Measurements from ENCODE around the gene ZMYND8.

The ZMYND8 gene

DNA sequence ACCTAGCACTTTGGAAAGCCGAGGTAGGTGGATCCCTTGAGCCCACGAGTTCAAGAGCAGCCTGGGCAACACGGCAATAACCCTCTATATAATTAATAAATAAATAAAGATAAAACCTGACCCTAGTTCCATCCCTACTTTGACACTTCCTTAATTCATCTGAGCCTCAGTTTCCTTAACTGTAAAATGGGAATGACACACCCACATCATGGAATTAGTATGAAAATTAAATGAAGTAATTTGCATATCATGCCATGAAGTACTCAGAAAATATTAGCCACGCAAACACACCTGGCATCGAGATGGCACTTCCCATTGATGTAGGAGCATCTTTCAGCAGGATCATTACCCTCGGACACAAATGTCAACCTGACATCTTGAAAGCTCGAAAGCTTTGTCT, 19.1 kb downstream of the ZMYND8 start:
- H3K36me3 Mint-ChIP-seq (ENCODE audit: low read depth) = peaks cover 29% of the 10 kb centered on the region
- no peak overlapping the region for H3K27ac Mint-ChIP-seq

DNA sequence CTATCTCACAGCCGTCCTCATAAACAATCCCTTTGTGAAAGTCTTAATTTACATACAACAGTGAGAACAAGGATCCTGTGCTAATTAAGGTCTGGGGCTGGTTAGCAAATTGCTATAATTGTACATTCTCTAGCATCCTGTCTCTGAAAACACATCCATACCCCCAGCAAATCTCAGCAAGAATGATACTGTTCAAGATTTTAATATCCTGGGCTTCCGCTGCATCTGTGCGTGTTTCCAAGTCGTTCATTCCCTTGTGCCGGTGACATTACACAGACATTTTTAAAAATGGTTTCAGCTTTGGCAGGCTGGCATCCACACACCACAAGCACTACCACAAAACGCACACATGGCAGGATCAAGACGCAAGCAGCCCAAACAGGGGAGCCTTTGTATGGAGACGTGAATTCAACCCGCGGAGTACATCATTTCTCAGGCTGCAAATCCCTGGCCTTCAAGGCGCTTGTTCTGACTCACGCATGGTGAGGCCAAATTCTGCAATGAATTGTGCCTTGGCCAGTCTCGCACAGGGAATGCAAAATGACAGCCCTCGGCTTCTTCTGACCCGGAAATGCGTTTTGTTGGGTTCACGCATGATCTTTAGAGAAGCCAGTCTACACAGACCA, 20.3 kb downstream of the ZMYND8 start:
- peaks cover 22% of the 10 kb centered on the region for H3K4me1 Mint-ChIP-seq (ENCODE audit: low read depth)

More for the DNA sequence above, 19.1 kb downstream of the ZMYND8 start:
- no peaks in the 10 kb centered on the region for H3K9me3 Mint-ChIP-seq
- no peak overlapping the region for H3K4me3 Mint-ChIP-seq
- peaks cover 14% of the 10 kb centered on the region for H3K4me1 Mint-ChIP-seq (ENCODE audit: low read depth)
- no peak for DNase-seq (ENCODE audit: low spot score)
- H3K27me3 Mint-ChIP-seq (ENCODE audit: low read depth) = no peaks in the 10 kb centered on the region

GRCh38 chr20:47335251-47336128, 21.0 kb downstream of the ZMYND8 start:
- H3K4me1 Mint-ChIP-seq (ENCODE audit: low read depth) = peaks cover 24% of the 10 kb centered on the region
- no peak overlapping the region for H3K27ac Mint-ChIP-seq
- DNase-seq (ENCODE audit: low spot score) = no peak
- H3K36me3 Mint-ChIP-seq (ENCODE audit: low read depth) = peaks cover 39% of the 10 kb centered on the region
- no peaks in the 10 kb centered on the region for H3K9me3 Mint-ChIP-seq
- H3K4me3 Mint-ChIP-seq = no peak overlapping the region
- no peaks in the 10 kb centered on the region for H3K27me3 Mint-ChIP-seq (ENCODE audit: low read depth)

More for the DNA sequence above, 20.3 kb downstream of the ZMYND8 start:
- Mint-ChIP-seq H3K27me3 (ENCODE audit: low read depth) (no peaks in the 10 kb centered on the region), H3K9me3 (no peaks in the 10 kb centered on the region), H3K27ac (no peak overlapping the region), H3K4me3 (no peak overlapping the region), H3K36me3 (ENCODE audit: low read depth) (peaks cover 38% of the 10 kb centered on the region)
- DNase-seq (ENCODE audit: low spot score) = no peak

- peaks cover 44% of the 10 kb centered on the region for H3K36me3 Mint-ChIP-seq (ENCODE audit: low read depth)
- H3K4me1 Mint-ChIP-seq (ENCODE audit: low read depth) = peaks cover 24% of the 10 kb centered on the region
- no peaks in the 10 kb centered on the region for H3K27me3 Mint-ChIP-seq (ENCODE audit: low read depth)
- no peak for DNase-seq (ENCODE audit: low spot score)
- H3K9me3 Mint-ChIP-seq = no peaks in the 10 kb centered on the region
- H3K4me3 Mint-ChIP-seq = peak overlapping the region; percentile 0
- no peak overlapping the region for H3K27ac Mint-ChIP-seq
These were observed 22.4 kb downstream of the ZMYND8 start for GRCh38 chr20:47334022-47334551.

GRCh38 chr20:47332381-47333206, 23.9 kb downstream of the ZMYND8 start:
- peaks cover 26% of the 10 kb centered on the region for H3K4me1 Mint-ChIP-seq (ENCODE audit: low read depth)
- H3K9me3 Mint-ChIP-seq = no peaks in the 10 kb centered on the region
- H3K4me3 Mint-ChIP-seq = no peak overlapping the region
- H3K36me3 Mint-ChIP-seq (ENCODE audit: low read depth) = peaks cover 42% of the 10 kb centered on the region
- no peak for DNase-seq (ENCODE audit: low spot score)
- peak overlapping the region; percentile 47 for H3K27ac Mint-ChIP-seq
- no peaks in the 10 kb centered on the region for H3K27me3 Mint-ChIP-seq (ENCODE audit: low read depth)

DNA sequence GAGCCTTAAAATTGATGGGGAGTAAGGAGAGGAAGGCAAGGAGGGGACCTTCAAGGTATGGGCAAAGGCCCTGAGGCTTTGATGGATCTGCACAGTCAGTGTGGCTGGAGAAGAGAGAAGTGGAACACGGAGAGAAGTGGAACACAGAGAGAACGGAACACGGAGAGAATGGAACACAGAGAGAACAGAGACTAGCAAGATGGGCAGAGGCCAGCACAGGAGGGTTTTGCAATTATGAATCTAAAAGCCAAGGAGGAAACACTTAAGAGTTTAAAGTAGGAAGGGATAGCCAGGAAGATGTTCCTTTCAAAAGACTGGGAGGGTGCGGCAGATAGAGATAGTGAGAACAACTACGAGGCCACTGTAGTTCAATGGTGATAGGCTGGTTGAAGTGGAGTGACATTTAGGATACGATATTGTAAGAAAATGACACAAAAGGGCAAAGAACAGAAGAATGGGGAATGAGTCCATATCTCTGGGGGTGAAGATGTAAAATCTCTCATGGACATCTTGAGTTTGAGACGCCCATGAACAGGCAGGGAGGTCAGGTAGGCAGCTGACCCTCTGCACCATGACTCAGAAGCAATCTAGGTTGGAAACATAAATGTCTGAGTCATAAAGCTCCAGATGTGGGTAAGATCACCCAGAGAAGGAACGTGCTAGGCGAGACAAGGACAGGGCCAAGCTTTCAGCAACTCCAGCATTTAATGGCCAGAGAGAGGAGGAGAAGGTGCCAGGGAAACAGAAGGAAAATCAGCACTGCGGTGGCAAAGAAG, 25.4 kb downstream of the ZMYND8 start:
- H3K4me3 Mint-ChIP-seq = no peak overlapping the region
- H3K36me3 Mint-ChIP-seq (ENCODE audit: low read depth) = peaks cover 40% of the 10 kb centered on the region
- peak; percentile 18 for DNase-seq (ENCODE audit: low spot score)
- H3K27me3 Mint-ChIP-seq (ENCODE audit: low read depth) = no peaks in the 10 kb centered on the region
- peaks cover 26% of the 10 kb centered on the region for H3K4me1 Mint-ChIP-seq (ENCODE audit: low read depth)
- no peaks in the 10 kb centered on the region for H3K9me3 Mint-ChIP-seq
- H3K27ac Mint-ChIP-seq = peak overlapping the region; percentile 60

DNA sequence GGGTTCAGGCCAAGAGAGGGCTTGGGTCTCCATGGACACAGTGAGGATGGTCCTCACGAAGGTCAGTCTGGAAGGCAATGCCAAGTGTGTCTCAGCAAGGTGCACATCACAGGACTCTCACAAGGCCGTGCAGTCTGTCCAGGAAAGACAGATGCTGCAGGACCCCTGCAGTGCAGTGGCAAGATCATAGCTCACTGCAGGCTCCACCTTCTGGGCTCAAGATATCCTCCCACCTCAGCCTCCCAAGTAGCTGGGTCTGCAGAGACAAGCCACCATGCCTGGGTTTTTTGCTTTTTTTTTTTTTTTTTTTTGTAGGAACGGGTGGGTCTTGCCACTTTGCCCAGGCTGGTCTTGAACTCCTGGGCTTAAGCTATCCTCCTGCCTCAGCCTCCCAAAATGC, 26.4 kb downstream of the ZMYND8 start:
- DNase-seq (ENCODE audit: low spot score) = no peak
- Mint-ChIP-seq H3K9me3 (no peaks in the 10 kb centered on the region), H3K36me3 (ENCODE audit: low read depth) (peaks cover 42% of the 10 kb centered on the region), H3K4me1 (ENCODE audit: low read depth) (peaks cover 26% of the 10 kb centered on the region), H3K27me3 (ENCODE audit: low read depth) (no peaks in the 10 kb centered on the region), H3K27ac (no peak overlapping the region), H3K4me3 (no peak overlapping the region)

DNA sequence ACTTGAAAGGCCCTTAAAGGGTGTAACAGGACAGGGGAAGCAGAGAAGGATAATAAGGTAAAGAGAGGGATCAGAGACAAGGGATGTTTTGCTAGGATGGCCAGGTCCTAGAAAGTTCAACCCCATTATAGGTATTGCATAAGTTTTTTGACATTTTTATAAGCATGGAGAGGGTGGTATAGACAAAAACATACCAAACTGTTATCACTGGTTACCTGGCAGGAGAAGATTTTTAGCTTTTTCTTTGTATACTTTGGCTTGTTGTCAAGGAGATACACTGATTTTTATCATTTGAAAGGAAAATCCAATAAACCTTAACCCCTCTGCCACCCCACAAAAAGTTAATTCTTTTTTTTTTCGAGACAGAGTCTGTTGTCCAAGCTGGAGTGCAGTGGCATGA, 28.4 kb downstream of the ZMYND8 start:
- Mint-ChIP-seq H3K9me3 (no peaks in the 10 kb centered on the region), H3K27me3 (ENCODE audit: low read depth) (no peaks in the 10 kb centered on the region), H3K4me3 (no peak overlapping the region), H3K4me1 (ENCODE audit: low read depth) (peaks cover 21% of the 10 kb centered on the region), H3K27ac (no peak overlapping the region), H3K36me3 (ENCODE audit: low read depth) (peaks cover 40% of the 10 kb centered on the region)
- no peak for DNase-seq (ENCODE audit: low spot score)

DNA sequence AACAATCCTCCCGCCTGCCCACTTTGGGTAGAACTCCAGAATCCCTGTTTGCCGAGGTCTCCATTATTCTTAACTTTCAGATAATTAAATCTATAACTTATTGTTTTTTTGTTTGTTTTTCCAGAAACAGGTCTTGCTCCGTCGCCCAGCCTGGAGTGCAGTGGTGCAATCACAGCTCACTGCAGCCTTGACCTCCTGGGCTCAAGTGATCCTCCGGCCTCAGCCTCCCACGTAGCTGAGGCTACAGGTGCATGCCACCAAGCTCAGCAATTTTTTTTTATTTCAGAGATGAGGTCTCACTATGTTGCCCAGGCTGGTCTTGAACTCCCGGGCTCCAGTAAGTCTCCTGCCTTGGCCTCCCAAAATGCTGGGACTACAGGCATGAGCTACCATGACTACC, 28.8 kb downstream of the ZMYND8 start:
- Mint-ChIP-seq H3K27ac (no peak overlapping the region), H3K4me1 (ENCODE audit: low read depth) (peaks cover 17% of the 10 kb centered on the region), H3K4me3 (no peak overlapping the region), H3K9me3 (no peaks in the 10 kb centered on the region), H3K27me3 (ENCODE audit: low read depth) (no peaks in the 10 kb centered on the region), H3K36me3 (ENCODE audit: low read depth) (peaks cover 36% of the 10 kb centered on the region)
- no peak for DNase-seq (ENCODE audit: low spot score)

DNA sequence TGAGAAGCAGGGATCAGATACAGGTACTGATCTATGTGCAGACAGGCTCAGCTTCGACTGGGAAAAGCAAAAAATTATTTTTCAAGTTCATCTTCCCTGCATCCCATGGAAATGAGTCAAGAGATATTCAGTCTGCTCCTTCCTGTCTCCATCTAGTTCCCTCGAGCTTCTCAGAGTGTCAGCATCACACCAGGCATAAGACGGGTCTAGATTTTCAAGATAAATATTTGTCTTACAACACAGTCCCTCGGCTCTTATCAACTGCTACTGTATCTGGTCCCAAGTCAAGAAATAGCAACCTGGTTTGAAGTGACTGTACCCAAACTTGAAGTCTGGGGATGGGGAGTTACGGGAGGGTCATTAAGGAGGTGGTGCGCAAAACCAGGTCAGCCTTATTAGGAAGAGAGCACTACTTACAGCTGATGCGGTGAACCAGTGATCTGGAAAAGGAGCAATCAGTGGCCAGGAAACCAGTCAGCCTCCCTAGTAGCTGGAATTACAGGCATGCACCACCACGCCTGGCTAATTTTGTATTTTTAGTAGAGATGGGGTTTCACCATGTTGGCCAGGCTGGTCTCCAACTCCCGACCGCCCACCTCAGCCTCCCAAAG, 29.7 kb downstream of the ZMYND8 start:
- Mint-ChIP-seq H3K4me3 (no peak overlapping the region), H3K4me1 (ENCODE audit: low read depth) (peaks cover 16% of the 10 kb centered on the region), H3K27me3 (ENCODE audit: low read depth) (no peaks in the 10 kb centered on the region), H3K27ac (no peak overlapping the region), H3K36me3 (ENCODE audit: low read depth) (peaks cover 31% of the 10 kb centered on the region), H3K9me3 (no peaks in the 10 kb centered on the region)
- DNase-seq (ENCODE audit: low spot score) = no peak

DNA sequence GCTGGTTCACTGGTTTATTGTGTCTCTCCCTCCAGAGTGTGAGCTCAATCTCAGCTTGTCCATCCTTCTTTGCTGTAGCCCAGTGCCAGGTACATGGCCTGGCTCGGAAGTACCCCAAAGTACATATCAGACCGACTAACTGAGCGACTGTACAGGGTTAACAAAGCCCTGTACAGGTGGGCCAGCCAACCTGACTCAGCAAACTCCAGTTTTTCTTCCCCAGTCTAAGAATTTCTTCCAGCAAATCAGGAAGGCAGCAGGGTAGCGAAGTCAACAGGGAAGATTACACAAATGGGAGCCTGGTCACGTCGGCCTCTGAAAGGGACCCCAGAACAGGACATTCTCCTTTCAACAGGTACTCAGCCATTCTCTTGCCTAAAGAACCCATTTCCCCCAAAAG, 31.3 kb downstream of the ZMYND8 start:
- no peak for DNase-seq (ENCODE audit: low spot score)
- H3K36me3 Mint-ChIP-seq (ENCODE audit: low read depth) = peaks cover 19% of the 10 kb centered on the region
- no peak overlapping the region for H3K27ac Mint-ChIP-seq

GRCh38 chr20:47320990-47321805, 35.3 kb downstream of the ZMYND8 start:
- Mint-ChIP-seq H3K4me1 (ENCODE audit: low read depth) (peaks cover 43% of the 10 kb centered on the region), H3K9me3 (no peaks in the 10 kb centered on the region), H3K4me3 (no peak overlapping the region), H3K27me3 (ENCODE audit: low read depth) (no peaks in the 10 kb centered on the region), H3K27ac (peak overlapping the region; percentile 45), H3K36me3 (ENCODE audit: low read depth) (peaks cover 13% of the 10 kb centered on the region)
- no peak for DNase-seq (ENCODE audit: low spot score)

More for the DNA sequence above, 31.3 kb downstream of the ZMYND8 start:
- Mint-ChIP-seq H3K4me1 (ENCODE audit: low read depth) (peaks cover 10% of the 10 kb centered on the region), H3K27me3 (ENCODE audit: low read depth) (no peaks in the 10 kb centered on the region), H3K4me3 (no peak overlapping the region), H3K9me3 (no peaks in the 10 kb centered on the region)
